ENCODE results near the gene UBXN11. TPM values are rescaled to one million over a fixed set of nuclear protein-coding genes. Genes with fewer than 3 reads are reported as not detected.

Gene UBXN11
- total and polyA plus RNA-seq, 5 donors = 13.3 to 18.5 (median 13.9) TPM

DNA sequence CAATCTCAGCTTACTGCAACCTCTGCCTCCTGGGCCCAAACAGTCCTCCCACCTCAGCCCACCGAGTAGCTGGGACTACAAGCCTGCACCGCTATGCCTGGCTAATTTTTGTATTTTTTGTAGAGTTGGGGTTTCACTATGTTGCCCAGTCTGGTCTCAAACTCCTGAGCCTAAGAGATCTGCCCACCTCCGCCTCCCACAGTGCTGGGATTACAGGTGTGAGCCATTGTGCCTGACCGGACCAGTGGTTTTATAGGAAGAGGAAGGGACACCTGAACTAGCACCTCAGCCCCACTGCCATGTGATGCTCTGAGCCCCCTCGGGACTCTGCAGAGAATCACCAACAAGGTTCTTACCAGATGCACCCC is 43.4 kb upstream of the UBXN11 start:
- 84% methylated on average over 5 of the region's 5 CpGs for WGBS
- intact Hi-C loops (cut with DNase I) = no loop called here
- Histone ChIP-seq H3K4me1 (ENCODE audit: control insufficient read depth, insufficient read depth, low read length) (no peaks in the 10 kb centered on the region), H3K27me3 (ENCODE audit: control insufficient read depth, insufficient read depth) (no peaks in the 10 kb centered on the region), H3K4me3 (ENCODE audit: low read length) (no peak overlapping the region), H3K9me3 (ENCODE audit: control insufficient read depth, low read length) (no peaks in the 10 kb centered on the region), H3K27ac (ENCODE audit: low read length) (no peak overlapping the region)
- no peak for ATAC-seq
- no peak for DNase-seq

DNA sequence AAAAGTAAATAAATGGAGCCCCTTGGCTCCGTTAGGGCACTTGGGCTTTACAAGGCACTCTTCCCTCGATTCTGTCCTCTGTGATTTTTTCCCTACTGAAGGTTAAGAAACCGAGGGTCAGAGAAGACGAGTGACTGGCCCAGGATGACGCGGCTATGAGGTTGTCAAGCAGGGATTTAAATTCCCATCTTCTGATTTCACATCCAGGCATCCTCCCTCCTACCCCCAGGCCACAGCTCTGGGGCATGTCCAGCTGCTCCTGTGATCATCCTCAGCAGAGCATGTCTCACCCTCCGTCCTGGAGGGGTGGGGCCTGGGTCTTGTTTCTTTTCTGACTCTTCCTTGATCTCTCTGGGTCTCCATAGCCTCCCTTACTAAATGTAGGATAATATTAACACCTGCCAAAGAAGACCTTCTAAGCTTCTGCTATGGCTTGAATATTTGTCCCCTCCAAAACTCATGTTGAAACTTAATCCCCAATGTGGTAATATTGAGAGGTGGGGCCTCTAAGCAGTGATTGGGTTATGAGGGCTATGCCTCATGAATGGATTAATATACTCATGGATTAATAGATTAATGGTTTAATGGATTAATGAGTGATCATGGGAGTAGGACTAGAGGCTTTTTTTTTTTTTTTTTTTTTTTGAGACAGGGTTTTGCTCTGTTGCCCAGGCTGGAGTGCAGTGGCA is 42.9 kb upstream of the UBXN11 start:
- Histone ChIP-seq H3K27me3 (ENCODE audit: control insufficient read depth, insufficient read depth) (no peaks in the 10 kb centered on the region), H3K9me3 (ENCODE audit: control insufficient read depth, low read length) (no peaks in the 10 kb centered on the region), H3K4me3 (ENCODE audit: low read length) (no peak overlapping the region), H3K4me1 (ENCODE audit: control insufficient read depth, insufficient read depth, low read length) (no peaks in the 10 kb centered on the region), H3K27ac (ENCODE audit: low read length) (no peak overlapping the region)
- WGBS = 79% methylated on average over 7 of the region's 7 CpGs
- ATAC-seq = no peak
- intact Hi-C loops (cut with DNase I) = no loop called here
- no peak for DNase-seq

DNA sequence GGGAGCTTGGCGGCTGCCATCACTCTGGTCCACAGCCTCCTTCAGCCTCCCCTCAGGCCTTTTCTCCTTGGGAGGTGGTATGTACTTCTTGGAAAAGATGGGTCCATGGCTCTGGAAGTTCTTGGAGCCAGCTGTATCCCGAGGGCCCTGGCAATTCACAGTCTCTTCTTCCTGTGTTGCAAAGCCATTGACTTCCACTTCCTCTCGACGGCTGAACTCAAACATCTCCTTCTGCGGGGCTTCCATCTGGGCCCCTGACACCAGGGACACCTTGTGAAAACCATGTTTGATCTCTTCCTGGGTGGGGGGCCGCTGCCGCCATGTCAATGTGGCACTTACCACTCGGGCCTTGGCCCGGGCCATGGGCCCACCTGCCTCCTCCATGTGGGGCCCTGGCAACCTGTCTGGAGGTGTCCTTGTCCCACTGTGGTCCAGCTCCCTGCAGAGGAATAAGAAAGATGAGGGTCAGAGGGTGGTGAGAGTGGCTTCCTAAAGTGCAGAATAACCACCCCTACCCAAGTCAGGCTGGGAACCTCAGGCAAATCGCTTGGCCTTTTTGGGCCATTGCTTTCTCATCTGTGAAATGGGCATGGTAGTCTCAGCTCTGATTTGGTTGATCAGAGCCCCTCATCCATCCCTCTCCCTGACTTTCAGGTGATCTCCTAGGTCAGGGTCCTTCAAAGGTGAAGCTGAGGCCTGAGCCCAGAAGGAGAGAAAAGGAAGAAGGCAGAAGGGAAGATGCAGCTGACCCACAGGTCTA is 40.0 kb upstream of the UBXN11 start:
- no peak for ATAC-seq

DNA sequence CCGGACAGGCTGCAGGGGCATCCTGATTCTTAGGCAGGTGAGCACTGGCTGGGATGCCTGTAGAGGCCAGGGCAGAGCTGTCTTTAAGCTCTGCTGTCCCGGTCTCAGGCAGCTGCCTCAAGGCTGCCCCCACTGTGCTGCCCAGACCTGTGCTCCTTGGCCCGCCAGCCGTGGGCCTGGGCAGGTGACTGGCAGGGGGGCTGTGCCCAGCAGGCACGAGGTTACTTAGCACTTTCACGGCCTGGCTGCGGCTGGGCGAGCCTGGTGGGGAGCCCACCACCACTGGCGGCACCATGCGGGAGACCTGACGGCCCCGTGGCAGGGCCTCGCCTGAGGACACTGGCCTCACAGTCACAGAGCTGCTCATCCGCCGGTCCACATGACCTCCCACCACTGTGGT is 39.3 kb upstream of the UBXN11 start:
- intact Hi-C loops (cut with DNase I) = no loop called here
- Histone ChIP-seq H3K4me3 (ENCODE audit: low read length) (no peak overlapping the region), H3K27ac (ENCODE audit: low read length) (no peak overlapping the region), H3K27me3 (ENCODE audit: control insufficient read depth, insufficient read depth) (no peaks in the 10 kb centered on the region), H3K4me1 (ENCODE audit: control insufficient read depth, insufficient read depth, low read length) (no peaks in the 10 kb centered on the region), H3K9me3 (ENCODE audit: control insufficient read depth, low read length) (no peaks in the 10 kb centered on the region)
- 83% methylated on average over 15 of the region's 15 CpGs for WGBS
- no peak for DNase-seq
- ATAC-seq = no peak

More for the DNA sequence above, 40.0 kb upstream of the UBXN11 start:
- intact Hi-C loops (cut with DNase I) = no loop called here
- Histone ChIP-seq H3K9me3 (ENCODE audit: control insufficient read depth, low read length) (no peaks in the 10 kb centered on the region), H3K27me3 (ENCODE audit: control insufficient read depth, insufficient read depth) (no peaks in the 10 kb centered on the region), H3K4me1 (ENCODE audit: control insufficient read depth, insufficient read depth, low read length) (no peaks in the 10 kb centered on the region), H3K4me3 (ENCODE audit: low read length) (no peak overlapping the region), H3K27ac (ENCODE audit: low read length) (no peak overlapping the region)
- 69% methylated on average over 10 of the region's 10 CpGs for WGBS
- DNase-seq = no peak

DNA sequence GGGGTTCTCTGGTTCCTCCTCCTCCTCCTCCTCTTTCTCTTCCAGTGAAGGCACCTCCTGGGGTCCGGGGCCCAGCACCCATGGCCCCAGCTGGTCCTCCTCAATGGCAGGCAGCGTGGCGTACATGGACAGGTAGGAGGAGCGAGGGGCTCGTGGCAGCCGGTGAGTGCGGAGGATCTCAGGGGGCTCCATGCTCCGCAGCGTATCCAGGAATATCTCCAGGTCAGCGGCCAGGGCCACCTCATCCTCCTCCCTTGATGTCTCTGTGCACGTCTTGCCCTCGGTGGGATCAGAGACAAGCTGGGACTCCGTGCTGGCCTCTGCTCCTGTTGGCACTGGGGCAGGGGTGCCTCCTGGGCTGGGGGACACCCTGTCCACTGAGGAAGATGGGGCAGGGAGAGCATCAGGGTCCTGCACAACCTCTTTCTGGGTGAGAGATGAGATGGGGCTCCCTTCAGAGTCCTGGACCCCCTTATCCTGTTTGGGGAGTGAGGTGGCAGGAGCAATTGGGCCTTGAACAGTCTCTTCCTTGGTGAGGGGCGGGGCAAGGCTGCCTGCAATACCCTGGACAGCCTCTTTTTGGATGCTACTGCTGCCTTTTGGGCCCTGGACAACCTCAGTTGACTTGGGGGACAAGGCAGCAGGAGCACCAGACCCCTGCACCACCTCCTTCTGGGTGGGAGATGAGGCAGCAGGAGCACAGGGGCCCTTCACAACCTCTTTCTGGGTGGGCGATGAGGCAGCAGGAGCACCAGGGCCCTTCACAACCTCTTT is 37.9 kb upstream of the UBXN11 start:
- 90% methylated on average over 15 of the region's 15 CpGs for WGBS
- Histone ChIP-seq H3K4me1 (ENCODE audit: control insufficient read depth, insufficient read depth, low read length) (no peaks in the 10 kb centered on the region), H3K9me3 (ENCODE audit: control insufficient read depth, low read length) (no peaks in the 10 kb centered on the region), H3K27ac (ENCODE audit: low read length) (no peak overlapping the region), H3K27me3 (ENCODE audit: control insufficient read depth, insufficient read depth) (no peaks in the 10 kb centered on the region), H3K4me3 (ENCODE audit: low read length) (no peak overlapping the region)
- intact Hi-C loops (cut with DNase I) = no loop called here
- no peak for ATAC-seq
- no peak for DNase-seq

DNA sequence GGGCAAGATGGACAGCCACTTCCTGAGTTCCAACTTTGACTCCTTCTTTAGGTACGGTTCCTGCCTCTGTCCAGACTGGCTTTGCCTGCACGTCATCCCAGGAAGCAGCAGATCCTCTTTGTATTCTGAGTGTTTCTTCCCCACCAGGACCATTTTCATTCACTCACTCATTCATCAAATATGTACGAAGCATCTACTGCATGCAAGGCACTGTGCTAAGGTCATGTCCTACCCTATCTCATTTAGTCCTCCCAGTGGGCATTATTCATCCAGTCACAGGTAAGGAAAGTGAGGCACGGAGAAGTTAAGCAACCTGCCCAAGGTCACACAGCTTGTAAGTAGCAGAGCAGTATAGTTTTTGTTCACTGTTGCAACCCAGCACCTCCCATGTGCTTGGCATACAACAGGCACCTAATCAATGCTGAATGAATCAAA is 33.6 kb upstream of the UBXN11 start:
- Histone ChIP-seq H3K4me3 (ENCODE audit: low read length) (no peak overlapping the region), H3K27ac (ENCODE audit: low read length) (no peak overlapping the region), H3K4me1 (ENCODE audit: control insufficient read depth, insufficient read depth, low read length) (no peaks in the 10 kb centered on the region), H3K27me3 (ENCODE audit: control insufficient read depth, insufficient read depth) (no peaks in the 10 kb centered on the region), H3K9me3 (ENCODE audit: control insufficient read depth, low read length) (no peaks in the 10 kb centered on the region)
- ATAC-seq = no peak
- no peak for DNase-seq
- 57% methylated on average over 4 of the region's 4 CpGs for WGBS
- intact Hi-C loops (cut with DNase I) = no loop called here

DNA sequence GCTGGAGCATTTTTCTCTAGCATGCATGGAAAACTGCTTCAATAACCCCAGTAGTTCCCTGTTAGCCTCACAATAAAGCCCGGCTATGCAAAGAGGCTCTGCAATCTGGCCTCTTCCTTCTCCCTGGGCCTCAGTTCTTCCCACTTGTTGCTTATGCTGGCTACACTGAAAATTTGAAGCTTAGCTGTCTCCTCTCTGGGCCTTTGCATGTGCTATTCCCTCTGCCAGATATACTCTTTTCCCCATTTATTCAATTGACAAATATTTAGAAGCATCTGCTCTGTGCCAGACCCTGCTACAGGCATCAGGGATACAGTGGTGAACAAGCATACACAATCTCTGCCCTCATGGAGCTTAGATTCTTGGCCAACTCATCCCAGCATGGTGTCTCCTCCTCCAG is 32.2 kb upstream of the UBXN11 start:
- H3K4me3 ChIP-seq (ENCODE audit: low read length) = no peak overlapping the region
- intact Hi-C loops (cut with DNase I) = no loop called here
- ATAC-seq (no peak), DNase-seq (no peak)
- no peaks in the 10 kb centered on the region for H3K4me1 ChIP-seq (ENCODE audit: control insufficient read depth, insufficient read depth, low read length)
- H3K27ac ChIP-seq (ENCODE audit: low read length) = no peak overlapping the region
- WGBS = 71% methylated on average over 1 of the region's 1 CpG
- H3K27me3 ChIP-seq (ENCODE audit: control insufficient read depth, insufficient read depth) = no peaks in the 10 kb centered on the region
- H3K9me3 ChIP-seq (ENCODE audit: control insufficient read depth, low read length) = no peaks in the 10 kb centered on the region

DNA sequence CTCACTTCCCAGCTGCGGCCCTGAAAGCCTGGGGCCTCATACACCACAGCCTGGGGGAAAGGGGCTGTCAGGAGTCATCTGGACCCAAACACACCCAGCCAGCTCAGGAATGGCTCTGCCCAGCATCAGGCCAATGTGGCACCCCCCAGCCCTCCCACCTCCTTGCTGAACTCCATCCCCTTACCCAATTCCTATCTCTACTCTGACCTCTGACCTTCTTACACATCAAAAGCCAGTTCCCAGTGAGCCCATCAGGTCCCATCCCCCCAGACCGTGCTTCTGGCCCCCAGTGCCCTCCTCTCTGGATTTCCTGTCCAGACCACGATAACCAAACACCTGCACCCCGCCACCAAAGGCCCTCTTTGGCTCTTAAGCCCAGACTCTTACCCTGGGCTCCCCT is 31.2 kb upstream of the UBXN11 start:
- H3K27ac ChIP-seq (ENCODE audit: low read length) = no peak overlapping the region
- no peak for DNase-seq
- intact Hi-C loops (cut with DNase I) = no loop called here

DNA sequence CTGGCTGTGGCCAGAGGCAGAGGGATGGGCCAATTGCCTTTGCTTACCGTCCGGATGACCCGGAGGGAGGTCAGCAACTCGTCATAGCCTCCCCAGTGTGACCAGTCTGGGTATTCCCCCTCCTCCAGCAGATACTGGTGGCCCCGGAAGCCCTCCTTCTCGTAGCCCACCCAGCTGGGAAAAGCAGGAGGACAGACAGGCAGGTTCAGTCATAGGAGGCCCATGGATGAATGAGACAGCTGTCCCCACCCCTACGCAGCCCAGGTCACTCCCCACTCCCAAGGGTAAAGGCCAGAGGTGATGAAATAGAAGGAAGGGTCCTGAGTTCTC is 30.7 kb upstream of the UBXN11 start:
- no peaks in the 10 kb centered on the region for H3K9me3 ChIP-seq (ENCODE audit: control insufficient read depth, low read length)
- WGBS = 85% methylated on average over 7 of the region's 7 CpGs
- DNase-seq (peak in 1 of 3 donors; percentile 8), ATAC-seq (peak; percentile 12)
- H3K4me3 ChIP-seq (ENCODE audit: low read length) = no peak overlapping the region
- no peak overlapping the region for H3K27ac ChIP-seq (ENCODE audit: low read length)
- intact Hi-C loops (cut with DNase I) = no loop called here
- H3K4me1 ChIP-seq (ENCODE audit: control insufficient read depth, insufficient read depth, low read length) = no peaks in the 10 kb centered on the region
- no peaks in the 10 kb centered on the region for H3K27me3 ChIP-seq (ENCODE audit: control insufficient read depth, insufficient read depth)

More for the DNA sequence above, 31.2 kb upstream of the UBXN11 start:
- H3K27me3 ChIP-seq (ENCODE audit: control insufficient read depth, insufficient read depth) = no peaks in the 10 kb centered on the region
- H3K4me1 ChIP-seq (ENCODE audit: control insufficient read depth, insufficient read depth, low read length) = no peaks in the 10 kb centered on the region
- WGBS = 71% methylated on average over 4 of the region's 4 CpGs
- ATAC-seq = no peak
- no peaks in the 10 kb centered on the region for H3K9me3 ChIP-seq (ENCODE audit: control insufficient read depth, low read length)
- no peak overlapping the region for H3K4me3 ChIP-seq (ENCODE audit: low read length)

DNA sequence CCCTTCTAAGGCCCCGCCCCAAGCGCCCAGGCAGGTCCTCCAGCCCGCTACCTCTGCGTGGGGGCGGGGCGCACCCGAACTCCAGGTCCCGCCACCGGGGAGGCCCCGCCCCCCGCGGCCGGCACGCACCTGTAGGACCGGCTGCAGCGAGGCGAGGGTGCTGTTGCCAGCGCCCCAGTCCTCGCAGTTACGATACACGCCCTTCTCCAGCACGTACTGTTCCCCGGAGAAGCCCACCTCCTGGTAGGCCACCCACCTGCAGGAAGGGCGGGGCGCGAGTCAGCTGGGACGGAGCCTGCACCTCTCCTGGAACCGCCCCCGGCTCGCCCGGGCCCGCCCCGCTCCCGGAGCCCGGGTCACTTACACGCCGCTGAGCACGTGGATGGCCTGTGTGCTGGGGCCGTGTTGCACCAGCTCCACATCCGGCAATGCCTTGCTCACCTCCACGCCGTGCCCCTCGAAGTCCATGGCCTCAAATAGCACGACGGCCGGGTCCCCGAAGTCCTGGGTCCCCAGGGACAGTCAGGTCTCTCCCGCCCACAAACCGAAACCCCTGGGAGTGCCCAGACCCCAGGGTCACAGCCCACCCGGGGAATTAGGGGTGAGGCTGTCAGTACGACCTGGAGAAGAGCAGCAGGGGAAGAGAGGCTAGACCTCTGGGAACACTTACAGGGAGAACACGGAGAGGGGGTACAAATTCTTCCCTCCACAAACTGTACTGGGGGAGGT is 30.2 kb upstream of the UBXN11 start:
- ATAC-seq (peak; percentile 82 to 85), DNase-seq (peak; percentile 58 to 87 (median 86))
- Histone ChIP-seq H3K9me3 (ENCODE audit: control insufficient read depth, low read length) (no peaks in the 10 kb centered on the region), H3K27me3 (ENCODE audit: control insufficient read depth, insufficient read depth) (no peaks in the 10 kb centered on the region), H3K4me3 (ENCODE audit: low read length) (peak overlapping the region; percentile 44), H3K27ac (ENCODE audit: low read length) (no peak overlapping the region), H3K4me1 (ENCODE audit: control insufficient read depth, insufficient read depth, low read length) (no peaks in the 10 kb centered on the region)
- intact Hi-C loops (cut with DNase I) = no loop called here
- WGBS = 10% methylated on average over 52 of the region's 52 CpGs
